Activated naive CD4-positive, alpha-beta T cell treated with anti-CD3 and anti-CD28 coated beads, Interleukin-2, amount 50 U/mL, for 72 hours (primary cell): ENCODE data around the gene CDC14A. TPM values are rescaled to one million over a fixed set of nuclear protein-coding genes. Genes with fewer than 3 reads are reported as not detected.
"Not testable (repeated sequence)": the region's sequence is repeated elsewhere in the genome, so short reads cannot be mapped to it uniquely, and the experiment has no call there.

Source experiments
- ATAC-seq, 2 donors: fragments of 150-1000 bp; cut with Tn5 transposase; 2 replicates each; pipeline ENCODE4 v1.10.0; 2021; ENCODE audit warnings: mild to moderate bottlenecking in 2 of 2, moderate library complexity in 2 of 2
- DNase-seq, 2 donors: peaks; one replicate each; pipeline ENCODE4 v3.0.0; 2021 to 2022; ENCODE audit warnings: low spot score in 2 of 2
- H3K27ac Mint-ChIP-seq, 2 donors: one replicate each; pipeline ENCODE4 v1.8.0; 2022; ENCODE audit warnings: mild to moderate bottlenecking in 2 of 2, mixed read lengths in 2 of 2
- H3K36me3 Mint-ChIP-seq, 2 donors: one replicate each; pipeline ENCODE4 v1.8.0; 2022; ENCODE audit warnings: mixed read lengths in 2 of 2
- H3K9me3 Mint-ChIP-seq, 2 donors: one replicate each; pipeline ENCODE4 v1.8.0; 2022; ENCODE audit warnings: mixed read lengths in 2 of 2
- total RNA-seq, 2 donors: library from RNA; stranded (reverse); gene quantifications; one replicate each; pipeline ENCODE4 v1.2.3, GENCODE V29; 2022

Gene CDC14A
- total RNA-seq, 2 donors from 2014 or later, result 13.0 to 16.0 TPM

DNA sequence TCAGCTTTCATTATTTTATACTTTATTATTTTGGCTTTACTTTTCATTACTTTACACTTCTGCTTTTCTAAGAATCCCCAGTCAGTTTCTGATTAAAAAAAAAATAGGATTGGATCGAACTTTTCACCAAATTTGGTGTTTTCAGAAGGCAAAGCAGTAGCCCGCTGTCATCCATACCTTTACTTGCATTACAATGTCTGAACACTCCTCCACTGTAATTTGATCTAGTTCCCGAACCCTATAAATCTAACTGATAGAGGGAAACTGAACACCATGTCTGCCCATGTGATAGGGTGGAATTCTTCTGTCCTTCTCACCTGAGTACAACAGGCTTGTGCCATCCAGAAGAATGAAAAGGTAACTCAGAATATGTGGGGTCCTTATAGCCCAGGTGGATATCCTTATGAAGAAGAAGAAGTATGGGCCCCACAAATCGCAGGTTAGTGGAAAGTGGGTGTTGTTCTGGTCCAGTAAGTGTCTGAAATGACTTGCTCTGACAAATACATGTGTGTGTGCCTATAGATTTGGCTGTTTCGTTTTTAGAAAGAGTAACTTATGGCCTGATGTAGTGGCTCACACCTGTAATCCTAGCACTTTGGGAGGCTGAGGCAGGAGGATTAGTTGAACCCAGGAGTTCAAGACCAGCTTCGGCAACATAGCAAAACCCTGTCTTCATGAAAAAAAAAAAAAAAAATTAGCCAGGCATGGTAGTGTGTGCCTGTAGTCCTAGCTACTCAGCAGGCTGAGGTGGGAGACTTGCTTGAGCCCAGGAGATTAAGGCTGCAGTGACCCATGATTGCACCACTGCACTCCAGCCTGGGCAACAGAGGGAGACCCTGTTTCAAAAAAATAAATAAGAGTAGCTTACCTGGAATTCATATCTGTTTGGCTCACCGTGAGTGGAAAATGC lies 26.6 kb upstream of the CDC14A start:
- no peak overlapping the region for H3K27ac Mint-ChIP-seq
- no peak for ATAC-seq
- DNase-seq, result no peak
- no peaks in the 10 kb centered on the region for H3K36me3 Mint-ChIP-seq
- peaks cover 1 to 10% of the 10 kb centered on the region in 2 donors for H3K9me3 Mint-ChIP-seq

DNA sequence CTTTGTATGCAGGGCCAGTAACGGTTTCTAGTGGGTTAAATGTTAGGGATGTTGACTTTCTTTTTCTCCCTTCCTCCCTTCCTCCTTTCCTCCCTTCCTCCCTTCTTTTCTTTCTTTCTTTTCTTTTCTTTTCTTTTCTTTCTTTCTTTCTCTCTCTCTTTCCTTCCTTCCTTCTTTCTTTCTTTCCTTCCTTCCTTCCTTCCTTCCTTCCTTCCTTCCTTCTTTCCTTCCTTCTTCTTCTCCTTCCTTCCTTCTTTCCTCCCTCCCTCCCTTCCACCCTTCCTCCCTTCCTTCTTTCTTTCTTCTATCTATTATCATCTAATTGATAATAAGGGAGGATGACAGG lies 26.0 kb upstream of the CDC14A start:
- H3K27ac Mint-ChIP-seq, H3K36me3 Mint-ChIP-seq, DNase-seq, H3K9me3 Mint-ChIP-seq, ATAC-seq: not testable (repeated sequence)

DNA sequence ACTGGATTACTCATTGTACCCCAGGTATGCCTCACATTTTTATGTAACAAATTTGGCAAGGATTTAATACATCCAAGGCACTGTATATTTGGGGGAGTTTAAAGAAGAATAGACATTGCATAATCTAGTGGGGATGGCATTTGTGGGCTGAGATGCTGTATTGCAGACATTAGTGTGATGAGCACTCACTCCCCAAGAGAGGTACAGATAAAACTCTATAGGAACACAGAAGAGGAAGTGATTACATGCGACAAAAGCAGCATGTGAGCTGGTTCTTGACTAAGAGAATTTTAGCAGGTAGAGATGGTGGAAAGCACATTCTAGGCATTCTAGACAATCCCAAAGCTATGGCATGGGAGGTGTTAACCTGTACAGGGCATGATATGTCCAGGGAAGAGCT lies 24.2 kb upstream of the CDC14A start:
- no peak for DNase-seq
- ATAC-seq, result no peak
- H3K9me3 Mint-ChIP-seq, result peaks cover 0 to 4% of the 10 kb centered on the region in 2 donors
- no peaks in the 10 kb centered on the region for H3K36me3 Mint-ChIP-seq
- H3K27ac Mint-ChIP-seq, result no peak overlapping the region

DNA sequence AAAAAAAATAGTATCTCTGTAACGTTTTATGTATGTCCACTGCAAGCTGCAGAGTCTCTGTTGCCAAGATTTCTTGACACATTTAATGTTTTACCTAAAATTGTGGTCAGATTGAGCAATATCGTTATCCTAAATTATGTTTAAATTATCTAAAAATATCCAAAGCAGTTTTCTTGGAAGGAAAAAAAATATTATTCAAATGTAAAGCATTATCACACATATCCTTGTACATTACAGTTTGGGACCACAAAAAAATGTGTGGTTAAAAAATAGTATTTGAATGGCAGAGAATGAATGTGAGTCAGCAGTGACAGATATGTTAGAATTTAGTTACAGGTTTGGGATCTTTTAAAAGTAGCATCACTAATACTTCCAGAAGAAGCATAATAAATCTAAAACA lies 21.2 kb upstream of the CDC14A start:
- not testable (repeated sequence) for H3K36me3 Mint-ChIP-seq, H3K9me3 Mint-ChIP-seq, DNase-seq, ATAC-seq, H3K27ac Mint-ChIP-seq

DNA sequence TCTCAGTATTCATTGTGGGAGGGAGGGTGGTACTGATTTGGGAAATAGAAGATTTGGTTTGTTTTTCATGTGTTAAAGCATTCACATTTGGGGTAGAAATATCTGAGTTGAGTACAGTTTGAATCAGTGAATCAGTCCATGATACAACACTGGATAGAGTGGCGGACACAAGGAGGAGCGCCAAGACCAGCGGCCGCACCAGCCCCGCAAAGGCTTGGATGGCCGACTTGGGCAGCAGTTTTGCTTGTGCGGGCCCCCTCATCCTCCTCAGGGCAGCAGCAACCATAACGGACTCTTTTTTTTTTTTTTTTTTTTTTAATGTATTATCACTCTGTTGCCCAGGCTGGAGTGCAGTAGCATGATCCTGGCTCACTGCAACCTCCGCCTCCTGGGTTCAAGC lies 20.0 kb upstream of the CDC14A start:
- ATAC-seq (no peak), DNase-seq (no peak)
- Mint-ChIP-seq H3K9me3 (no peaks in the 10 kb centered on the region), H3K36me3 (no peaks in the 10 kb centered on the region), H3K27ac (no peak overlapping the region)

DNA sequence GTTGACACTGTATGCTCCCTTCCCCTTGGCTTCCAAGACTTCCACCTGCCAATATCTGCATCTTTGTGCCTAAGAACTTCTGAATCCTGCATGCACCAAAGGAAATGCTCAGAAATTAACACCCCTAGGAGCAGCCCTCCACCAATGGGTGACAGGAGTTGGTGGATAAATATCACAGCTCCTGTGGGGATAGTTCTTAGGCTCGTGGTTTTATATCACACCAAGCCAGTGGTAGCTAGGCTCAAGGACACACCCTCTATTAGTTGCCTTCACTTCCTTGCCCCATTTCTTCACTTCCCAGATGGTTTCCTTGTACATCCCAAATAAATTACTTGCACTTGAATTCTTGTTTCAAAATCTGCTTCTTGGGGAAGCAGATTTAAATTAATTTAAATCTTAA lies 16.9 kb upstream of the CDC14A start:
- no peak overlapping the region for H3K27ac Mint-ChIP-seq
- no peak for DNase-seq
- no peak for ATAC-seq
- H3K36me3 Mint-ChIP-seq, result no peaks in the 10 kb centered on the region
- H3K9me3 Mint-ChIP-seq, result no peaks in the 10 kb centered on the region

DNA sequence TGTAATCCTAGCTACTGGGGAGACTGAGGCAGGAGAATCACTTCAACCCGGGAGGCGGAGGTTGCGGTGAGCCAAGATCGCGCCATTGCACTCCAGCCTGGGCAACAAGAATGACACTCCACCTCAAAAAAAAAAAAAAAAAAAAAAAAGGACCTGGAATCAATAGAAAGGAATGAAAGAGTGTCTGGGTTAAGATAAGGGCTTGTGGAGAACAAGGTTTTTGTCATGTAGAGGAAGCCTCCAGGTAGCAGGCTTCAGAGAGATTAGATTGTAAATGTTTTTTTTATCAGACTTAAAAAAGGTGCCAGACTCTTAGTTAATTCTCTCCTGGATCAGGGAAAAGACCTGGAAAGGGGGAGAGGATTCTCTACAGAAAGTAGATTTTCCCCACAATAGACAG lies 14.4 kb upstream of the CDC14A start:
- ATAC-seq, H3K9me3 Mint-ChIP-seq: not testable (repeated sequence)

DNA sequence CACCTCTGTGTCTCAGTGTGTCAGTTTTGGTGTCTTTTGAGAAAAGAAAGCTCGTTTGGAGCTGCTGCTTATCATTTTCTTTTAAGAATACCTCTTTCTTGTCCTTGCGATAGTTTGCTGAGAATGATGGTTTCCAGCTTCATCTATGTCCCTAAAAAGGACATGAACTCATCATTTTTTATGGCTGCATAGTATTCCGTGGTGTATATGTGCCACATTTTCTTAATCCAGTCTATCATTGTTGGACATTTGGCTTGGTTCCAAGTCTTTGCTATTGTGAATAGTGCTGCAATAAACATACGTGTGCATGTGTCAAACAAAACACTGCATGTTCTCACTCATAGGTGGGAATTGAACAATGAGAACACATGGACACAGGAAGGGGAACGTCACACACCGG lies 12.6 kb upstream of the CDC14A start:
- ATAC-seq, H3K27ac Mint-ChIP-seq, DNase-seq, H3K9me3 Mint-ChIP-seq, H3K36me3 Mint-ChIP-seq: not testable (repeated sequence)

More for the DNA sequence above, 14.4 kb upstream of the CDC14A start:
- H3K36me3 Mint-ChIP-seq, DNase-seq, H3K27ac Mint-ChIP-seq: not testable (repeated sequence)

DNA sequence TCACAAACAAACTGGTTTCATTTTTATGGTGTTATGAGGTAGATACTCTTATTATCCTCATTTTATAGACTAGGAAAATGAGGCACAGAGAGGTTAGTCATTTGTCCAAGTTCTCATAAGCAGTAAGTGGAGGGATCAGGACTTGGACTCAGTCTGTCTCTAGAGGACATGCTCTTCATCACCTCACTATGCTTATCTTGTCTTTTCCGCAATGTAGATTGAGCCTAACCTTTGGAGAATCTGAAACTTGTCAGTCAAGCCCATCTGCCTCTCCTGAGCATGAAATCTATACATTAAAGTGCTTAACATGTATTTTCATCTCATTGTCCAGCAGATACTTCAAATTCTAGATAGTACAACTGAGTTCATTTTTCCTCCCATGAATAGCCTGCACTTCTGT lies 11.8 kb upstream of the CDC14A start:
- DNase-seq (no peak), ATAC-seq (no peak)
- Mint-ChIP-seq H3K27ac (no peak overlapping the region), H3K9me3 (no peaks in the 10 kb centered on the region), H3K36me3 (no peaks in the 10 kb centered on the region)

DNA sequence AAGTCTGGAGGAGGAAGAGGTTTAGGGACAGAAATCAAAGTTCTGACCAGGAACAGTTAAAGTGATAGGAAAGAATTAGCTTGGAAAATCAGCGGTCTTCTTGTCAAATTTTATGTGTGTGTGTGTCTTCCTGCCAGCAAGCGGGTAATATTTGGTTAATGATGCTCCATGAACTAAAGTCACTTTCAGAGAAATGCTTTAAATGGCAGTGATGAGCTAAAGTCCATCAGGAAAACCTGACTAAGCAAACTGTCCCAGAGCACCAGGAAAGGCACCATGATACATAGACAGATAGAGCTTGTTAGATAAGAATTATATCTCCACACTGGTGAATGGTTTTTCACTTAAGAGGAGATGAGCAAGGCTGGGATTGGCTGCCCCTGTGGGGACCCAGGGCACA lies 10.0 kb upstream of the CDC14A start:
- Mint-ChIP-seq H3K36me3 (no peaks in the 10 kb centered on the region), H3K9me3 (no peaks in the 10 kb centered on the region), H3K27ac (no peak overlapping the region)
- DNase-seq (no peak), ATAC-seq (no peak)

DNA sequence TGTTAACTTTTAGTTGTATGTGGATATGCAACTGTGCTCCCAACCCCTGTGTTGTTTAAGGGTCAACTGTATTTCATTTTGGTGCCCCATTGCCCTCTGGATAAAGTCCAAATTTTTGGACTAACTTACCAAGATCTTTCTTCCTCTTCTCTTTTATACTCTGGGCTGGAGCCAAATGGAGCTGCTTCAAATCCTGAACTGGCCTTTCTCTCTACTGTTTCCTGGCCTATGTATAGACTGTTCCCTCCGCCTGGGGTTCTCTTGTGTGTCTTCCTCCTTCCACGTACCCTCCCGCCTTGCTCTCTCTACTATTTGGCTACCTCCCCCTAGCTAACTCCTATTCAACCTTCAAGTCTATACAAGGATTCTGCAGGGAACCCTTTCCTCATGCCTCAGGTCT lies 8.4 kb upstream of the CDC14A start:
- ATAC-seq (no peak), DNase-seq (no peak)
- Mint-ChIP-seq H3K36me3 (no peaks in the 10 kb centered on the region), H3K9me3 (no peaks in the 10 kb centered on the region), H3K27ac (no peak overlapping the region)

DNA sequence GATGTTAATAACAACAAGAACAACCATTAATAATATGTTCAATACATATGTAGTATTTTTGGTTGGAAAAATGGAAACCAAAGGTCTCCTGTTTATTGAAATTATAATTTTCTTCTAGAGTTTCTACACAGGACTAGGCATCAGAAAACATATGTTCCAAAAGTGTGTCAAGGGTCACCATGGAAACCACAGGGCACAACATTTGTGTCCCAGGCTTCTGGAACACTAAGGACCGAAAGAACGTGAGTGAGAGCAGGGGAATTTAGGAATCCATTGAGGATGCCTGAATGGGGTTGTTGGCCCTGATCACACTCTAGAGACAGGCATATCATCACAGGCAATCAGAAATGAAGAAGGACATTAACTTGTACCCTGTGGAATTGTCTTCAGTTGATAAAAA lies 7.5 kb upstream of the CDC14A start:
- Mint-ChIP-seq H3K36me3 (no peaks in the 10 kb centered on the region), H3K9me3 (no peaks in the 10 kb centered on the region), H3K27ac (no peak overlapping the region)
- DNase-seq (no peak), ATAC-seq (no peak)

DNA sequence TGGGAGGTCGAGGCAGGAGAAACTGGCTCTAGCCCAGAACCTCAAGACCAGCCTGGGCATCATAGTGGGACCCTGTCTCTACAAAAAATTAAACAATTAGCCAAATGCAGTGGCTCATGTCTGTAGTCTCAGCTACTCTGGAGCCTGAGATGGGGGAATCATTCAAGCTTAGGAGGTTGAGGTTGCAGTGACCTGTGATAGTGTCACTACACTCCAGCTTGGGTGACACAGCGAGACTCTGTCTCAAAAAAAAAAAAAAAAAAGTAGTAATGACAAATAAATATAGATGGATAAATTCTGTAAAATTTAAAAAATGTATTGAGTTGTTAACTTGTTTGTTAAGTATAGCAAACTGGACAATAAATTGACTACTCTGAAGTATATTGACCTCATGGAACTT lies 5.9 kb upstream of the CDC14A start:
- ATAC-seq (no peak), DNase-seq (no peak)
- H3K27ac Mint-ChIP-seq, result no peak overlapping the region
- no peaks in the 10 kb centered on the region for H3K9me3 Mint-ChIP-seq
- H3K36me3 Mint-ChIP-seq, result no peaks in the 10 kb centered on the region

DNA sequence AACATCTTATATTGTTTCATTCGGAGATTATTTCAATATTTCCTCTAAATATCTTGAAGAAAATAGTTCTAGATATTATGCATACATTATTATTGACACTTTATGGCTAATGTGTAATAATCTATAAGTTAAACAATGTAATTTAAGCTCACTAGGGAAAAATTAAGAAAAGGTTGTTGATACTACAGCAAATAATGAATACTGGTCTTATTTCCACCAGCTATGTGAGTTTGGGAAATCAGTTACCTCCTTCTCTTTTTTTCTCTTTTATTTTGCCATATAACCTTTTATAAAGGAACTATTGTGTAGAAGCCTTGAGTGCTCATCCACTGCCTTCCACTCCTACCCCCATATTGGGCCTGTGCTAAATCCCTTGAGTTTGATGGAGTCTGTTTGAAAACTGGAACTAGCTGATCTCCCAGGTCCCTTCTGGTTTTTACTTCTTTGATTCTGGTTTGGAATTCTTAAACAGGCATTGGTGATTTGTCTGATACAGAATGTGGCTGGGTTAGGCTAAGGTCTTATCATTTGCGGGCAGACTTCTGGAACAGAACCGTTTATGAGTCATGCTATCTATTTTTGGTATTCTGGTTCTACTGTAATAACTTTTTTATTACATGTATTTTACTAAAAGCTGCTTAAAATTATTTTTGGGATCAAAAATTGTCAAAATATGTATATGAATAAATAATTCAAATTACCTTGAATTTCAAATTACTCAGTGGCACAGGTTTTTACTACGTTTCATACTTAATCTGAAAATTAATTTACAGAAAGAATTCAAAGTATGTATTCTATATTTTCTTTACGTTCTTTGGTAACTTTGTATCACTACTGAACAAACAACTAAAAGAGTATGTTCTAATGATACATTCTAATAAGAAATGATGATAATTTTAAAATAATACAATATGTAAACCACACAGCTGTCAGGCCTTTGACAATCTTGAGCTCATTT lies 5.0 kb upstream of the CDC14A start:
- ATAC-seq, result no peak
- Mint-ChIP-seq H3K9me3 (no peaks in the 10 kb centered on the region), H3K27ac (no peak overlapping the region), H3K36me3 (peaks cover 0 to 7% of the 10 kb centered on the region in 2 donors)
- DNase-seq, result no peak

DNA sequence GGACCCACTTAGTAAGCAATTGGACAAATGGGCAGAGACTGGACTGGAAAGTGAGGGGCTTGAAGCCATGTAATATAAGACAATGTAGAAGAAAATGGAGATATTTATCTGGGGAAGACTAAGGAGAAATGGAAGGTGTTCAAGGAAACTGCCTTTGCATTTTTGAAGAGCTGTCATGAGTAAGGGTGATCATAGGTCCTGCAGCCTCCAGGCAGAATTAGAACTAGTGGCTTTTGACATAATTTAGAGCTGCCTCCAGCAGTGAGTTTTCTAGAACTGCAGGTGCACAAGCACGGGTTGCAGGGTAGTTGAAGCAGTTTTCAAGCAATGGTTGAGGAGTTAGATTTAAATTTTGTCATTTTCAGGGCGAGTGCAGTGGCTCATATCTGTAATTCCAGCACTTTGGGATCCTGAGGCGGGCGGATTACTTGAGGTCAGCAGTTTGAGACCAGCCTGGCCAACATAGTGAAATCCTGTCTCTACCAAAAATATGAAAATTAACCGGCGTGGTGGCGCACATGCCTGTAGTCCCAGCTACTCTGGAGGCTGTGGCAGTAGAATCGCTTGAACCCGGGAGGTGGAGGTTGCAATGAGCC lies 3.7 kb upstream of the CDC14A start:
- no peak overlapping the region for H3K27ac Mint-ChIP-seq
- ATAC-seq (no peak), DNase-seq (no peak)
- H3K9me3 Mint-ChIP-seq, result no peaks in the 10 kb centered on the region
- H3K36me3 Mint-ChIP-seq, result peaks cover 9 to 15% of the 10 kb centered on the region in 2 donors

DNA sequence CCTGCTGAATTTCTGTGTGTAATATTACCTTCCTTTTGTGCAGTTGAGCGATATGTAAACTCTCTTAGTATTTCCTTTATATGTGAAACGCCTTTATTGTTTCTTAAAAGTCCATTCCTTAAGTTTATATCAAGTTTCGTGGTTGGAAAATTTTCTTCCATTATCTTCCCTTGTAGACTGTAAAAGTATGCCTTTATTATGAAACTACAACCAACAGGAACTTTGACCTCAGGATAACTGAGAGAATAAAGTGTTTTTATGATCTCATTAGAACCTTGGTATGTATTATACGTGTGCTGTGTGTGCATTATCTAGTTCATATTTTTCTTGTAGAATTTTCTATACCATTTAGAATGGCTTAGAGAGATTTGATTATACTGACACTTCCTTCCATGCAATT lies 3.1 kb upstream of the CDC14A start:
- no peak for ATAC-seq
- Mint-ChIP-seq H3K9me3 (no peaks in the 10 kb centered on the region), H3K27ac (no peak overlapping the region)

DNA sequence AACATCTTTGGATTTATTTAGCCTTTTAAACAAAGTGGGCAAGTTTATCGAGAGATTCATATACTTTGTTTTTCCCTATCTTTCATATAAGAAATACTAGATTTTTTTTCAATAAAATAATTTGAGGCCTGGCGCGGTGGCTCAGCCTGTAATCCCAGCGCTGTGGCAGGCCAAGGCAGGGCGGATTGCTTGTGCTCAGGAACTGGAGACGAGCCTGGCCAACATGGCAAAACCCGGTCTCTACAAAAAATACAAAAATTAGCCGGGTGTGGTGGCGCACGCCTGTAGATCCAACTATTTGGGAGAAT lies 1.6 kb upstream of the CDC14A start:
- ATAC-seq (no peak), DNase-seq (no peak)
- Mint-ChIP-seq H3K27ac (peak overlapping the region; percentile 95 to 98), H3K9me3 (no peaks in the 10 kb centered on the region), H3K36me3 (peaks cover 11 to 32% of the 10 kb centered on the region in 2 donors)

More for the DNA sequence above, 3.1 kb upstream of the CDC14A start:
- DNase-seq, result no peak
- H3K36me3 Mint-ChIP-seq, result peaks cover 11 to 21% of the 10 kb centered on the region in 2 donors
